HEK293T (cell line): ENCODE measurements around the gene PSD2.

Source experiments
- BHLHE40 ChIP-seq: fragments of 450-650 bp; IDR thresholded peaks from 2 replicates; pipeline ENCODE4 v1.6.1; 2016; ENCODE audit warnings: mild to moderate bottlenecking, moderate library complexity, borderline replicate concordance
- ELF4 ChIP-seq: fragments of 450-650 bp; IDR thresholded peaks from 2 replicates; pipeline ENCODE4 v1.6.1; 2017; ENCODE audit warnings: antibody characterized with exemption
- HDGF ChIP-seq: fragments of 450-650 bp; IDR thresholded peaks from 2 replicates; pipeline ENCODE4 v1.6.1; 2017; ENCODE audit warnings: antibody characterized with exemption, borderline replicate concordance
- SUZ12 ChIP-seq: fragments of 450-650 bp; IDR thresholded peaks from 2 replicates; pipeline ENCODE4 v1.6.1; 2016; ENCODE audit warnings: mild to moderate bottlenecking
- ZNF384 ChIP-seq: fragments of 450-650 bp; IDR thresholded peaks from 2 replicates; pipeline ENCODE4 v1.6.1; 2016
- TF ChIP-seq, protein P1 (sequence below): fragments of 450-650 bp; IDR thresholded peaks from 2 replicates; pipeline ENCODE4 v1.6.1; 2016

- TF ChIP-seq, protein P1, sequence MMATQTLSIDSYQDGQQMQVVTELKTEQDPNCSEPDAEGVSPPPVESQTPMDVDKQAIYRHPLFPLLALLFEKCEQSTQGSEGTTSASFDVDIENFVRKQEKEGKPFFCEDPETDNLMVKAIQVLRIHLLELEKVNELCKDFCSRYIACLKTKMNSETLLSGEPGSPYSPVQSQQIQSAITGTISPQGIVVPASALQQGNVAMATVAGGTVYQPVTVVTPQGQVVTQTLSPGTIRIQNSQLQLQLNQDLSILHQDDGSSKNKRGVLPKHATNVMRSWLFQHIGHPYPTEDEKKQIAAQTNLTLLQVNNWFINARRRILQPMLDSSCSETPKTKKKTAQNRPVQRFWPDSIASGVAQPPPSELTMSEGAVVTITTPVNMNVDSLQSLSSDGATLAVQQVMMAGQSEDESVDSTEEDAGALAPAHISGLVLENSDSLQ: no peak
- TF ChIP-seq ZNF384: no peak
- no peak for TF ChIP-seq ELF4
- TF ChIP-seq BHLHE40: no peak
- TF ChIP-seq HDGF: no peak
- no peak for TF ChIP-seq SUZ12
These were observed 76.0 kb downstream of the PSD2 start for GRCh38 chr5:139871614-139872013.
